NCI-H82 (cell line): ENCODE data around the gene WDFY1.
"Not testable (repeated sequence)": the region's sequence is repeated elsewhere in the genome, so short reads cannot be mapped to it uniquely, and the experiment has no call there.

Experiments used
- DNase-seq: peaks from one replicate; lab custom pipeline; 2025; lab: John Stamatoyannopoulos, UW

WDFY1 gene

GRCh38 chr2:223957092-223957851, 12.1 kb upstream of the WDFY1 start, which contains the start of gene MRPL44:
TSS of gene MRPL44 (plus strand) at chr2:223957463. CDS start at chr2:223957473, 10 bp downstream.
- DNase-seq = peak; percentile 98

- DNase-seq = no peak
Observed at GRCh38 chr2:223956300-223956699, 11.2 kb upstream of the WDFY1 start.

- peak; percentile 39 for DNase-seq
Observed at GRCh38 chr2:223954401-223954800, 9.3 kb upstream of the WDFY1 start.

GRCh38 chr2:223952280-223952968, 7.3 kb upstream of the WDFY1 start:
- DNase-seq = peak; percentile 96

GRCh38 chr2:223950448-223951347, 5.6 kb upstream of the WDFY1 start:
- no peak for DNase-seq

GRCh38 chr2:223949241-223949840, 4.2 kb upstream of the WDFY1 start:
- DNase-seq = no peak

- DNase-seq = peak; percentile 68
Observed at GRCh38 chr2:223947711-223948205, 2.6 kb upstream of the WDFY1 start.

GRCh38 chr2:223945755-223946154, 620 bp upstream of the WDFY1 start:
- no peak for DNase-seq

GRCh38 chr2:223944166-223944702, 901 bp downstream of the WDFY1 start:
- DNase-seq = peak; percentile 43

GRCh38 chr2:223943561-223944008, 1.6 kb downstream of the WDFY1 start:
- no peak for DNase-seq

- no peak for DNase-seq
Observed at GRCh38 chr2:223943135-223943534, 2.0 kb downstream of the WDFY1 start.

- DNase-seq = no peak
Observed at GRCh38 chr2:223941579-223942277, 3.4 kb downstream of the WDFY1 start.

- not testable (repeated sequence) for DNase-seq
Observed at GRCh38 chr2:223939438-223939837, 5.7 kb downstream of the WDFY1 start.

- DNase-seq = no peak
Observed at GRCh38 chr2:223937535-223937934, 7.6 kb downstream of the WDFY1 start.

- no peak for DNase-seq
Observed at GRCh38 chr2:223936862-223937326, 8.2 kb downstream of the WDFY1 start.

- no peak for DNase-seq
Observed at GRCh38 chr2:223935459-223936125, 9.5 kb downstream of the WDFY1 start.

GRCh38 chr2:223934870-223935269, 10.3 kb downstream of the WDFY1 start:
- DNase-seq = no peak

- DNase-seq = peak; percentile 23
Observed at GRCh38 chr2:223932816-223933800, 12.0 kb downstream of the WDFY1 start.
